GM18520 (cell line): ENCODE measurements around the gene REN.

ENCODE experiments used
- ATAC-seq: cut with Tn5 transposase; IDR thresholded peaks from one replicate; pipeline ENCODE4 v1.9.1; 2021; ENCODE audit not compliant: unreplicated experiment

Gene REN

GRCh38 chr1:204134103-204134502, 32.0 kb downstream of the REN start:
- no peak for ATAC-seq

GRCh38 chr1:204132718-204133117, 33.4 kb downstream of the REN start:
- ATAC-seq = no peak

- ATAC-seq = no peak
Measured at GRCh38 chr1:204131978-204132377, 34.2 kb downstream of the REN start.

GRCh38 chr1:204130981-204131892, 34.9 kb downstream of the REN start:
- no peak for ATAC-seq

GRCh38 chr1:204130178-204130577, 36.0 kb downstream of the REN start:
- ATAC-seq = no peak

GRCh38 chr1:204128964-204129896, 36.9 kb downstream of the REN start:
- no peak for ATAC-seq

- no peak for ATAC-seq
Measured at GRCh38 chr1:204128464-204128963, 37.6 kb downstream of the REN start.

GRCh38 chr1:204127597-204128242, 38.4 kb downstream of the REN start:
- ATAC-seq = no peak

GRCh38 chr1:204126956-204127355, 39.2 kb downstream of the REN start:
- no peak for ATAC-seq

GRCh38 chr1:204126386-204126785, 39.8 kb downstream of the REN start:
- ATAC-seq = no peak

- ATAC-seq = no peak
Measured at GRCh38 chr1:204125759-204126351, 40.3 kb downstream of the REN start.

GRCh38 chr1:204124639-204125038, 41.5 kb downstream of the REN start:
- no peak for ATAC-seq

- ATAC-seq = no peak
Measured at GRCh38 chr1:204123376-204123775, 42.8 kb downstream of the REN start.

- no peak for ATAC-seq
Measured at GRCh38 chr1:204121840-204122555, 44.1 kb downstream of the REN start.

- no peak for ATAC-seq
Measured at GRCh38 chr1:204116539-204116938, 49.6 kb downstream of the REN start.

GRCh38 chr1:204115116-204115515, 51.0 kb downstream of the REN start:
- no peak for ATAC-seq

GRCh38 chr1:204114606-204115005, 51.5 kb downstream of the REN start:
- no peak for ATAC-seq

- ATAC-seq = no peak
Measured at GRCh38 chr1:204113896-204114295, 52.2 kb downstream of the REN start.

GRCh38 chr1:204112876-204113730, 53.0 kb downstream of the REN start:
- no peak for ATAC-seq
